Fibroblast of the aortic adventitia (primary cell): Measurements from ENCODE around the gene RNF13. TPM values are rescaled to one million over a fixed set of nuclear protein-coding genes. Genes with fewer than 3 reads are reported as not detected.

Source experiments
- DNase-seq: peaks from one replicate; pipeline ENCODE4 v3.0.0-alpha.2; 2010; ENCODE audit warnings: low read depth
- H3K4me3 ChIP-seq: 2 replicates; pipeline ENCODE4 v1.5.1; 2011; ENCODE audit warnings: low read depth, mild to moderate bottlenecking, control low read depth, low read length, moderate library complexity
- total RNA-seq: library from RNA; depleted of rRNA; stranded (reverse); fragments of >200 nt; gene quantifications from 2 replicates; pipeline ENCODE4 v1.2.3, GENCODE V29; 2012; ENCODE audit warnings: low replicate concordance
- TF ChIP-seq, protein P1 (sequence below): IDR thresholded peaks from 2 replicates; pipeline ENCODE4 v1.5.1; 2011; ENCODE audit warnings: mild to moderate bottlenecking, low read length, control low read depth, inconsistent platforms; ENCODE audit not compliant: insufficient read depth

The RNF13 gene
- total RNA-seq, 1 donor: 68.8 TPM

DNA sequence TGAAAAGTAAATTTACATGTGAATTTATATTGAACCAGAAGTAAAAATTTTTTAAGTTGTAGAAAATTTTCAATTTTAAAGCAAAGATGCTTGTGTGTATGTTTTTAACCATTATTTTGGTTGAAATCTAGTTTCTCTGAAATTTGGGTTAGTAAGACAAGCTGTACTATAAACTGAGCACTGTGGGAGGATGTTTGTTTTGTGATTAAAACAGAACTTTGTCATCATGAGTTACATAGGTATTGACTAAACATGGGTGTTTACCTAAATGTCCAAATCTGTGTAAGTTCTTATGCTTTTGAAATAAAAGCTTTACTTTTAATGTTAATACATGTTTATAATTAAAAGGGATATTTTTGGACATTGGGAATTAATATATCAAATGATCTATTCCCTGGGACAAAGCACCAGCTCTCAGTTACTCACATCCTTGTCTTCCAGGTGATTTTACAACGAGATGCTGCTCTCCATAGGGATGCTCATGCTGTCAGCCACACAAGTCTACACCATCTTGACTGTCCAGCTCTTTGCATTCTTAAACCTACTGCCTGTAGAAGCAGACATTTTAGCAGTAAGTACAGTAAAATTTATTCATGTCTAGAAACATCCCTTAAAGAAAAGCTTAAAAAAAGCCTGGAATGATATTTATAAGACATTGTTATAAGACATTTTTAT lies 32.7 kb downstream of the RNF13 start:
- no peak for DNase-seq
- H3K4me3 ChIP-seq: no peak overlapping the region
- TF ChIP-seq, protein P1, sequence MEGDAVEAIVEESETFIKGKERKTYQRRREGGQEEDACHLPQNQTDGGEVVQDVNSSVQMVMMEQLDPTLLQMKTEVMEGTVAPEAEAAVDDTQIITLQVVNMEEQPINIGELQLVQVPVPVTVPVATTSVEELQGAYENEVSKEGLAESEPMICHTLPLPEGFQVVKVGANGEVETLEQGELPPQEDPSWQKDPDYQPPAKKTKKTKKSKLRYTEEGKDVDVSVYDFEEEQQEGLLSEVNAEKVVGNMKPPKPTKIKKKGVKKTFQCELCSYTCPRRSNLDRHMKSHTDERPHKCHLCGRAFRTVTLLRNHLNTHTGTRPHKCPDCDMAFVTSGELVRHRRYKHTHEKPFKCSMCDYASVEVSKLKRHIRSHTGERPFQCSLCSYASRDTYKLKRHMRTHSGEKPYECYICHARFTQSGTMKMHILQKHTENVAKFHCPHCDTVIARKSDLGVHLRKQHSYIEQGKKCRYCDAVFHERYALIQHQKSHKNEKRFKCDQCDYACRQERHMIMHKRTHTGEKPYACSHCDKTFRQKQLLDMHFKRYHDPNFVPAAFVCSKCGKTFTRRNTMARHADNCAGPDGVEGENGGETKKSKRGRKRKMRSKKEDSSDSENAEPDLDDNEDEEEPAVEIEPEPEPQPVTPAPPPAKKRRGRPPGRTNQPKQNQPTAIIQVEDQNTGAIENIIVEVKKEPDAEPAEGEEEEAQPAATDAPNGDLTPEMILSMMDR: no peak

DNA sequence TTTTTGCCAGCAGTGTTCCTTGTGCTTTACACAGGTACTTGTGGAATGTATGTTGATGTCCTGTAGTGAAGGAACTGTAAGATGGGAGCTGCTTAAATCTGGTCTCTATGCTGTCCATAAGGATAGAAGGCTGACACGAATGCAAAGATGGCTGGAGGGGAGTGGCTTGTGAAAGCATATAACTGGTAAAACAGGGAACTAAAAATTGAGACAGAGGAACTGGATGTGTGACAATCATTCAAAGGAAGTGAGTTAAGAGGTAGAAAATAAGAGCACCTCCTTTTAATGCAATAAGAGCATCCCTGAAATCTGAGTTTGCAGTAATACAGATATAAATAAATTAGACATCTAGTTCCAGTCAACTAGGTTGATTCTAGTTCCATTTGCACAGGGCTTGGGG lies 35.2 kb downstream of the RNF13 start:
- H3K4me3 ChIP-seq: no peak overlapping the region
- TF ChIP-seq, protein P1: no peak
- no peak for DNase-seq

DNA sequence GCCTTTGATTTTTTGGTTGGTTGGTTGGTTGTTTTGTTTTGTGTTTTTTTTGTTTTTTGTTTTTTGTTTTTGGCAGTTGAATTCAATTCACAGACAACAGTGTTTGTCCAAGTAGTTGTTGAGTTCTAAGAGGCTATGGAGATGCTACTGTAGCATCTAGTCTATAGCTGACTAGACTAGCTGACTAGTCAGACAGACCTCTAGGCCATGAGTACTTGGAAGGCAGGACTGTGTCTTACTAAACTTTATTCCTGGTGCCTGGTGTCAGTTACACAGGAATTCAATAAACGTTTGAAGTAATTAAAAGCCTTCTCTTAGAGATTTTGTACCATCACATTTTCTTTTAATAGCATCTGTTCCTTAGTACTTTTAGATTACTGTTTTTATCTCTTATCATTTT lies 35.7 kb downstream of the RNF13 start:
- TF ChIP-seq, protein P1: no peak
- H3K4me3 ChIP-seq: no peak overlapping the region
- no peak for DNase-seq

DNA sequence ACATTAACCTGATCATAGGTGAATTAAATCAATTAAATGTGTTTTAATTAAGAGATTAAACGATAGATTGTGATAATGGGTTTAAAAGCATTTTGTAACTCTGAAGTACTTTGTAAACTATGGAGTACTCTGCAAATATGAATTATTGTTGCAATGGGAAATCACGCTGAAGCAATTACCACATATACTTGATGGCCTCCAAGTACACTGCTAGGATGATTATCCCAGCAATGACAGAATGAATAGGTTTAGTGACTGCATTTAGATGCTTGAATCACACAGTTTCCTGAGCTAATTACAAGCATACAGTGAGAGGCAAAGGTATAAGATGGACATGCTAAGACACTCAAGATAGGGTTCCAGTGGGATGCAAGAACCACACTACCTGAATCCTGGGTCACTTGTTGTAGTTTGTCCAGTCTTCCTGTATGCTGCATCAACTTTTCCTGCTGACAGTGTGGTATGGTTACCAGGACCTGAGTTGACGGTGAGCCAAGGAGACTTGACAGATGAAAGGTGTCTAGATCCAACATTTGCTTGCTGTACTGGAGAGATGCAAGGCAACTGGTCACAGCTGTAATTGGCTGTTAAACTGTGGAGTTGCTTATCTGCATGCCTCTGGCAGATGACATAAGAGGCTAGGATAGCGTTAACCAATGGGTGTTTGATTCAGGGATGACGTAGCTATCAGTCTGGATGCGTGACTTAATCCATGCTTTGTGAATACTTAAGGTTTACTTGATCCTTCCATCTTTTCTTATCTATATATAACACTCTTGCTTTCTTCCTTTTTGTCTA lies 38.0 kb downstream of the RNF13 start:
- no peak for DNase-seq
- H3K4me3 ChIP-seq: no peak overlapping the region
- TF ChIP-seq, protein P1: no peak

DNA sequence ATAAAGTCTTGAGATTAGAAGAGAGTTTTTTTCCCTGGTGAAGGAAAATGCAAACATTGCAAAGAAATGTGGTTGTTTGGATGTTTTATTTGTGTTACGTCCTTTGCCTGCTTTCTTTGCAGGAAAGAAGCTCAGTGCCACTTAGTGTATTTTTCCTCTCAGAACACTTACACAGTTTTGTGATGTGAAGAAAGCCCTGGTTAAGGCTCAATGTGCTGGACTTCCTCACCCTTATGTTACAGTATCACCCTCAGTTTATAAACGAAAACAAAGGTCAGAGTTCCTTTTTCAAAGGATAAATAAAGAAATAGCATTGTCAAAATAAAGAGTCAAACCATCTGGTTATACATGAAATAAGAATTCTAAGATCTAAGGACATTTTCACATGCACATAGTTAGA lies 45.9 kb downstream of the RNF13 start:
- no peak for DNase-seq
- TF ChIP-seq, protein P1: no peak
- no peak overlapping the region for H3K4me3 ChIP-seq

DNA sequence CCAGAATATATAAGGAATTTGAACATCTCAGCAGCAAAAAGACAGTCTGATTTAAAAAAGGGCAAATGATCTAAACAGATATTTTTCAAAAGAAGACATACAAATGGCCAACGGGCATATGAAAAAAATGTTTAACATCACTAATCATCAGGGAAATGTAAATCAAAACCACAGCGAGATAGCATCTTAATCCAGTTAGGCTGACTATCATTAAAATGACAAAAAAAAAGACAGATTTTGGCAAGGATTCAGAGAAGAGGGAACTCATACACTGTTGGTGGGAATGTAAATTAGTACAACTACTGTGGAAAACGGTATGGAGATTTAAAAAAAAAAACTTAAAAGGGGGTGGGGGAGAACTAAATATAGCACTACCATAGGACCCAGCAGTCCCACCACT lies 47.9 kb downstream of the RNF13 start:
- H3K4me3 ChIP-seq: no peak overlapping the region
- TF ChIP-seq, protein P1: no peak
- DNase-seq: no peak
